Measurements from ENCODE around the gene COL5A1.
A peak's percentile ranks its signal among the peaks of the same experiment; 100 is the strongest.

Gene COL5A1

DNA sequence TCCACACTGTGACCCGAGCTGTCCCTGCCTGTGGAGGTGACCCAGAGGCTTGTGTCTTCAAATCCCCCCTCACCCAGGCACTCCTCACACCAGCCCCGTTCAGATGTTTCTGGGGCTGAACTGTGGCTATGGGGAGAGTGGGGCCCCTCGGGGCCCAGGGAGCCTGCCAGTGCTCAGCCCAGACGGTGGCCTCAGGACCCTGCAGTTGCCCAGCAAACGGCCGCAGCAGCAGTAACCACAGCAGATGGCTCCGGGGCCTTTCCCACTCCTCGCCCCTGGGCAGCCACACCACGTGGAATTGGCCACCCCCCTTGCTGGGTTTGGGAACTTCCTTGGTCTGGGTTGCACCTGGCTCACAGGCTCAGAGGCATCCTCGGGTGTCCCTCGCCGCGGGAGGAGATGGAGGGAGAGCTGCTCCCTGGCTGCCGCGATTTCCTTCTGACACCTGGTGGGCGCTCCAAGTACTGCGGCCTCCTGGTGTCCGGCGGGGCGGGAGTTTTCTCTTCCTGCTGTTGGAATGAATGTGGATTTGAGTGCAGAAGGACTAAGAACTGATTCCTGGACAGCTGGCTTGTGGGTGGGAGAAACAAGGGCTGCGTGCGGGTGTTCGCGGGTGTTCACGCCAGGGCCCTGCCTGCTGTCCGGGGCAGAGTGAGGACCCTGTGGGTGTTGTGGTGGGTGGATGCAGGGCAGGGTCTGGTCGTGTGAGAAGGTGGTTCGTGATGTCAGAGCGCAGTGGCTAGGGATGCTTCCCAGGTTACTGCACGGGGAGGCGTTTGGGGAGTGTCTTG, 97.5 kb downstream of the COL5A1 start:
- H3K4me3 Mint-ChIP-seq = no peak overlapping the region
- H3K4me1 Mint-ChIP-seq = no peaks in the 10 kb centered on the region
- no peak overlapping the region for H3K27ac Mint-ChIP-seq
- no peaks in the 10 kb centered on the region for H3K9me3 Mint-ChIP-seq
- DNase-seq (ENCODE audit: low spot score in 2 of 2) (peak in 1 of 2 donors; percentile 7), ATAC-seq (ENCODE audit: low read depth) (no peak)
- H3K36me3 Mint-ChIP-seq = no peaks in the 10 kb centered on the region
- H3K27me3 Mint-ChIP-seq = peaks cover 3% of the 10 kb centered on the region

DNA sequence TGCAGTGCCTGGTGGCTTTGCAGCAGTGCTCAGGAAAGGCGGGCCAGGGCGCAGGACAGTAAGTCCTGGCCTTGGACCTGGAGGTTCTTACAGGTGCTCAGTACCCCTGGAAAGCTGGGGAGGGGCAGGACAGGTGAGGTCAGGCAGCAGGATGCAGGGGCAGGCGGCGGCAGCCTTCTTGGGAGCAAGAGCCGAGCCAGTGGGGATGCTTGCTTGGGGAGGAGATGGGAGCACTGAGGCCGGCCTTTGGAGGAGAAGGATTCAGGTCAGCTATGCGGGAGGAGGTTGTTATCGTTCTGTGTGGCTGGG, 98.0 kb downstream of the COL5A1 start:
- Mint-ChIP-seq H3K27ac (no peak overlapping the region), H3K4me3 (no peak overlapping the region), H3K4me1 (no peaks in the 10 kb centered on the region), H3K9me3 (no peaks in the 10 kb centered on the region), H3K36me3 (no peaks in the 10 kb centered on the region), H3K27me3 (peaks cover 3% of the 10 kb centered on the region)
- no peak for ATAC-seq (ENCODE audit: low read depth)
- no peak for DNase-seq (ENCODE audit: low spot score in 2 of 2)

DNA sequence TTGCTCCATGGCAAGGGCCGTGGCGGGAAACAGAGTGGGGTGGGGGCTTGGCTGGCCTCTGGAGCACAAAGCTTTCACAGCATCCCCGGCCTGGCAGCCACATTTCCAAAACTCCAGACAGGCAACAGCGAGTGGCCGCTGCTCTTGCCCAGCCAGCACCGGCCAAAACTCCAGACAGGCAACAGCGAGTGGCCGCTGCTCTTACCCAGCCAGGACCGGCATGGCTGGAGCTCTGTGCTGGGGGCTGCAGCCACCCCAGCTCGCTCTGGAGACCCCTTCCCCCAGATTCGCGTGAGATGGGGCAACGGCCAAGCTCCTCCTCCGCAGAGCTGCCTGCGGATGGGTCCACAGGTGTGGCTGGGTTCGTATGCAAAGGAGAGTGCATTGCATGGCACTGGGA, 98.5 kb downstream of the COL5A1 start:
- ATAC-seq (ENCODE audit: low read depth) = no peak
- no peaks in the 10 kb centered on the region for H3K4me1 Mint-ChIP-seq
- no peak overlapping the region for H3K4me3 Mint-ChIP-seq
- H3K27ac Mint-ChIP-seq = no peak overlapping the region
- no peaks in the 10 kb centered on the region for H3K36me3 Mint-ChIP-seq
- no peak for DNase-seq (ENCODE audit: low spot score in 2 of 2)
- H3K9me3 Mint-ChIP-seq = no peaks in the 10 kb centered on the region
- H3K27me3 Mint-ChIP-seq = peaks cover 3% of the 10 kb centered on the region

DNA sequence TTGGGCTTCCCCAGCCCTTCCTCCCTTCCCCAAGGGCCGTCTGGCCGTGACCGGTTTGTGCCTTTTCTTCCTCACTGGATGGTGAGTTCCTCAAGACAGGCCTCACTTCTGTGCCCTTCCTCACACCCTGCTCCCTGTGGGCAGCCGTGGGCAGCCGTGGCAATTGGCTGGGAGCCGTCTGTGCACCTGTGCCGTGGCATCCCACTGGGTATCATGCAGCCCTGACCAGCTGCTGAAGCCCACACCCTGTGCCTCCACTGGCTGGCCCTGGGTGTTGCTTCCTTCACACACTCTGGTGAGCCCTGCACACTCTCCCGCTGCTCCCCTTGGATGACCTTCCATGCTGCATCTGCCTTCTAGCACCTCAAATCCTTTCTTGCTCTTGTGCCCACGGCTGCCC, 100.2 kb downstream of the COL5A1 start:
- peaks cover 3% of the 10 kb centered on the region for H3K27me3 Mint-ChIP-seq
- DNase-seq (ENCODE audit: low spot score in 2 of 2) (no peak), ATAC-seq (ENCODE audit: low read depth) (no peak)
- no peaks in the 10 kb centered on the region for H3K36me3 Mint-ChIP-seq
- no peak overlapping the region for H3K4me3 Mint-ChIP-seq
- no peaks in the 10 kb centered on the region for H3K9me3 Mint-ChIP-seq
- no peaks in the 10 kb centered on the region for H3K4me1 Mint-ChIP-seq
- no peak overlapping the region for H3K27ac Mint-ChIP-seq

DNA sequence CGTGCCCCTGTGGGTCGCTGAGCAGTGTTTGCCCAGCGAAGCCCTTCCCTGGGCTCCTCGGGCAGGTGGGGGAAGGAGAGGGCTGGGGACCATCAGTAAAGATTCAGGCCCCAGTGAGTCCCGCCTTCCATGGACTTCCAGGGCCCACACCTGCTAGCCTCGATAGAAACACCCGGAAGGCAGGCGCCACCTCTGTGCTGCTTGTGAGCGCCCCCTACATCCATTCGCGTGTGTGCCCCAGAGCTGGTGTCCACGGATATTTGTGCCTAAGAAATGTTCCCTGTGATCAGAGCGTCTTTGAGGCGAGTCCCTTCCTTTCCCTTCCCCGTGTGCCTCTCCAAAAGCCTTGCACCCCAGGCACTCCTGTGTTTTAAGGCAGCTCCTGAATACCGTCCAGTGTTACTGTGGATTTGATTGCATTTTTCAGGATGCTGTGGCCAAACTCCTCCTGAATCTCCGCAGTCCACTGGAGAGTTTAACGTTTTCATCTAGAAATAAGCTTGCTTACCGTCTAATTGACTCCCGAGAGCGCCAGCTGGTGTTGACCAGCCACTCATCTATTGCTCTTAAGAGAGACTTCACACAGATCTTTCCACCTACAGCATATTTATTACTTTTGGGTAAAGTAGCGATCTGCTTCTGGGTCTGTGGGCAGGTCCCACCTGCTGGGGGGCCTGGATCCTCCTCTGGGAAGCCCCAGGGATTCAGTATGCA, 101.4 kb downstream of the COL5A1 start:
- no peak for DNase-seq (ENCODE audit: low spot score in 2 of 2)
- ATAC-seq (ENCODE audit: low read depth) = no peak
- H3K27ac Mint-ChIP-seq = no peak overlapping the region
- H3K9me3 Mint-ChIP-seq = peaks cover 1% of the 10 kb centered on the region
- H3K36me3 Mint-ChIP-seq = no peaks in the 10 kb centered on the region
- no peaks in the 10 kb centered on the region for H3K4me1 Mint-ChIP-seq
- no peak overlapping the region for H3K4me3 Mint-ChIP-seq
- peaks cover 3% of the 10 kb centered on the region for H3K27me3 Mint-ChIP-seq

DNA sequence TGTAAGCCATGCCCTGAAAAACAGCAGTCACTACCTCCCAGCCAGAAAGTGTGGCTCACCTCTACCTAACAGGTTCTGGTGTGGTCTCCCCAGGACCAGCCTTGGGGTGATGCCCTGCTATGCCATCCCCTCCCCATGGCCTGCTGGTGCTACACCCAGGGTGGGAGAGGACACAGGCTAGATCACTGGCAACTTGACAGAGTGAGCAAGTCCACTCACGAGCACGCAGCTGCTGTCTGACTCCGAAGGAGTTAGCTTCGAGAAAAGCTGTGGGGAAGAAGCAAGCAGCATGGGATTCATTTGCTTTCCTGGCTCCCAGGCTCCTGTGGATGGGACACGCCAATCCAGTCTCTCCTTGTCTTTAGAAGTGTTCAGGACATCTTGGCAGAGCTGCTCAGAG, 102.2 kb downstream of the COL5A1 start:
- Mint-ChIP-seq H3K4me3 (no peak overlapping the region), H3K36me3 (no peaks in the 10 kb centered on the region), H3K27me3 (peaks cover 3% of the 10 kb centered on the region), H3K27ac (no peak overlapping the region), H3K9me3 (peaks cover 4% of the 10 kb centered on the region), H3K4me1 (no peaks in the 10 kb centered on the region)
- no peak for ATAC-seq (ENCODE audit: low read depth)
- DNase-seq (ENCODE audit: low spot score in 2 of 2) = no peak

DNA sequence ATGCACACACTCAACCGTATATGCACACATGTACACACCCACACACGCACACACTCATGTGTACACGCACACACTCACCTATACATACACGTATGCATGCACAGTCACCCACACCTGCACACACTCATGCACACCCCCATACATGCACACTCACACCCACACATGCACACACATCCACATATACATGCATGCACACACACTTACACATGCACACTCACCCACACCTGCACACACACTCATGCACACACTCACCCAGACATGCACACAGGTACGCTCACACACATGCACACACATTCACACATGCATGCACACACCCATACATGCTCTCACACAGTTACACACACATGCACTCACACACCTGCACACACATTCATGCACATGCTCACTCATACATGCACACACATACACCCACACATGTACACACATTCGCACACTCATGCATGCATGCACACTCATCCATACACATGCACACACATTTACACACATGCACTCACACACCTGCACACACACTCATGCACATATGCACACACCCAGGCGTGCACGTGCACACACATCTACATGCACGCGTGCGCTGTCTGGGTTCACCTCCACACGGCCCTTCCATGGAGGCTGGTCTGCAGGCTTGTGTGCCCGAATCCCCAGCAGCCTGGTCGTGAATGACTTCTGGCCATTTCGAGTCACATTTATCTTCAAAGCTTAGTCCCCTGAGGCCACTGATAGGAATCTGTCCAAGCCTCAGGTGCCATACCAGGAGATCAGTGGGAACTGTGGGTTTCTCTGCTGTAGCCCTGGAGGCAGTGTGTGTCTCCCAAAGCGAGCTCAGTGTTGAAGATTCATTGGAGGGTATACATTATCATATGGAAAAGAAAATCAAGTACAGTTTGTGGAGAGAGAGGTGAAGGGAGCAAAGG, 103.0 kb downstream of the COL5A1 start:
- no peaks in the 10 kb centered on the region for H3K36me3 Mint-ChIP-seq
- ATAC-seq (ENCODE audit: low read depth) (no peak), DNase-seq (ENCODE audit: low spot score in 2 of 2) (no peak)
- H3K27ac Mint-ChIP-seq = no peak overlapping the region
- H3K4me3 Mint-ChIP-seq = no peak overlapping the region
- H3K4me1 Mint-ChIP-seq = no peaks in the 10 kb centered on the region
- H3K27me3 Mint-ChIP-seq = no peaks in the 10 kb centered on the region
- H3K9me3 Mint-ChIP-seq = peaks cover 4% of the 10 kb centered on the region

DNA sequence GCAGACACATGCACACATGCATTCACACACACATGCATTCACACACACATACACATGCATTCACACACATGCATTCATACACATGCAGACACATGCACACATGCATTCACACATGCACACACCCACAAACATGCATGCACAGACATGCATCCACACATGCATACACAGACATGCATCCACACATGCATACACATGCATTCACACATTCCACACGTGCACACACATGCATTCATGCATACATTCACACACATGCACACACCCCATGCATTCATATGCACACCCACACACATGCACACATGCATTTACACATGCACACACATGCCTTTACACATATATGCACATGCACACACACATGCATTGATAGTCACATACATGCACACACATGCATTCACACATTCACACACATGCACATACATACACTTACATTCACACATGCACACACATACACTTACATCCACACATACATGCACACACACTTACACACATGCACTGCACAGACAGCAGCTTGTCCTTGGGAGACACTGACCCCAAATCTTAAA, 106.4 kb downstream of the COL5A1 start:
- no peak for ATAC-seq (ENCODE audit: low read depth)
- Mint-ChIP-seq H3K4me3 (no peak overlapping the region), H3K27ac (no peak overlapping the region), H3K27me3 (no peaks in the 10 kb centered on the region), H3K9me3 (peaks cover 4% of the 10 kb centered on the region), H3K4me1 (no peaks in the 10 kb centered on the region), H3K36me3 (no peaks in the 10 kb centered on the region)
- DNase-seq (ENCODE audit: low spot score in 2 of 2) = no peak

DNA sequence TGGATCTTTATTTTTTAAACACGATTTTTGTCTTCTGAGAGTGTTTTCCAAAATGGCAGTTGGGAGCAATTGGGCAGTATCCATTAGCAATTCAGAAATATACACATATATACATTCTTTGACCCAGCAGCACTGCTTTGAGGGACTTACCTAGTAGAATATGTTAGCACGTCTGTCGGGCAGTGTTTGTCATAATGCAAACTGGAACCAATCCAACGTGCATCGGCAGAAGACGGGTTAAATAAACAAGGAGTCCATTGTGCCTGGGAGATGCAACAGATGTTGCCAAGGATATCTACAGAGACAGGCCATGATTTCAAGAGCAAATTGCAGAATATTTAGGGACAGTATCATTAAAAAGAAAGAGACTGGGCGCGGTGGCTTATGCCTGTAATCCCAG, 107.0 kb downstream of the COL5A1 start:
- no peaks in the 10 kb centered on the region for H3K4me1 Mint-ChIP-seq
- H3K4me3 Mint-ChIP-seq = no peak overlapping the region
- no peak overlapping the region for H3K27ac Mint-ChIP-seq
- H3K36me3 Mint-ChIP-seq = no peaks in the 10 kb centered on the region
- H3K9me3 Mint-ChIP-seq = peaks cover 4% of the 10 kb centered on the region
- ATAC-seq (ENCODE audit: low read depth) (no peak), DNase-seq (ENCODE audit: low spot score in 2 of 2) (no peak)
- H3K27me3 Mint-ChIP-seq = no peaks in the 10 kb centered on the region

DNA sequence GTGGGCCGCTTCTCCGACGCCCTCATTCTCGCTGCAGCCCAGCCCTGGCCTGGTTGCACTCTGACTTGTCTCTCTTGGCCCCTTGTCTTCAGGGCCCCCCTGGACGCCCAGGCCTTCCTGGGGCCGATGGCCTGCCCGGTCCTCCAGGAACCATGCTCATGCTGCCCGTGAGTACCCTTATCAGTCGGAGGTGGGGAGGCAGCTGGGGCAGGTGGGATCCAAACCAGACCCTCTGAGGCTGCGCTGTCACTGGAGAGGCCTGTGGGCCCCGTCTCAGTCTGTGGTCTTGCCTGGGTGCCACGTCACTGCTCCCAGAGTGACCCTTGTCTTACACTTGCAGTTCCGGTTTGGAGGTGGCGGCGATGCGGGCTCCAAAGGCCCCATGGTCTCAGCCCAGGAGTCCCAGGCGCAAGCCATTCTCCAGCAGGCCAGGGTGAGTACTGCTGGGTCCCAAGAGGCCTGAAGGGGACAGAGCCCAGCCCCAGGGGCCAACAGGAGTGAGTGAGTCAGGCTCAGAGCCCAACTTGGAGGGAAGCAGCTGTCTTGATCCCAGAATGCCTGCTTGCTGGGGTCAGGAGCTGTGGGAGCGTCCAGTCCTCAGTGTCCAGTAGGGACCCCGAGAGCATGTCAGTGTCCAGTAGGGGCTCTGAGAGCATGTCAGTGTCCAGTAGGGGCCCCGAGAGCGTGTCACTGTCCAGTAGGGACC, 109.0 kb downstream of the COL5A1 start:
- no peaks in the 10 kb centered on the region for H3K27me3 Mint-ChIP-seq
- no peak for DNase-seq (ENCODE audit: low spot score in 2 of 2)
- H3K4me1 Mint-ChIP-seq = no peaks in the 10 kb centered on the region
- H3K36me3 Mint-ChIP-seq = no peaks in the 10 kb centered on the region
- H3K9me3 Mint-ChIP-seq = peaks cover 4% of the 10 kb centered on the region
- no peak overlapping the region for H3K4me3 Mint-ChIP-seq
- H3K27ac Mint-ChIP-seq = no peak overlapping the region
- no peak for ATAC-seq (ENCODE audit: low read depth)

DNA sequence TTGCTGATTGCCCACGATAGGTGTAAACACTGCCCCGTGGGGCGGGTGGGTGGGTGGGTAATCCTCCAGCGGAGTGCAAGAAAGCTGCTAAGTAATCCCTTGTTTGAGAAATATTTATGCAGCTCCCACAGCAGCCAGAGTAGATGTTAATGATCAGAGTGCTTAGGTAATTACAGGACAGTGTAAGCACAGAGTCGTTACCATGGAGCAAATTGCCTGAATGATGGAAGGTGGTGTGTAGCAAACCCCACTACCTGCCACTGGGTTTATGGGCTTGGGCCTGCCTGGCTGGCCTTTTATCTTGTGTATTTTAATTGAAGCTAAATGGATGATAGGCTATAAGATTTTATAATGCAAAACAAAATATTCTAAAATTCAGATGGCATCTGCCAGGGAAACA, 110.0 kb downstream of the COL5A1 start:
- ATAC-seq (ENCODE audit: low read depth) (no peak), DNase-seq (ENCODE audit: low spot score in 2 of 2) (no peak)
- Mint-ChIP-seq H3K4me3 (no peak overlapping the region), H3K9me3 (peaks cover 4% of the 10 kb centered on the region), H3K36me3 (no peaks in the 10 kb centered on the region), H3K4me1 (no peaks in the 10 kb centered on the region), H3K27ac (no peak overlapping the region), H3K27me3 (peaks cover under 1% of the 10 kb centered on the region)

DNA sequence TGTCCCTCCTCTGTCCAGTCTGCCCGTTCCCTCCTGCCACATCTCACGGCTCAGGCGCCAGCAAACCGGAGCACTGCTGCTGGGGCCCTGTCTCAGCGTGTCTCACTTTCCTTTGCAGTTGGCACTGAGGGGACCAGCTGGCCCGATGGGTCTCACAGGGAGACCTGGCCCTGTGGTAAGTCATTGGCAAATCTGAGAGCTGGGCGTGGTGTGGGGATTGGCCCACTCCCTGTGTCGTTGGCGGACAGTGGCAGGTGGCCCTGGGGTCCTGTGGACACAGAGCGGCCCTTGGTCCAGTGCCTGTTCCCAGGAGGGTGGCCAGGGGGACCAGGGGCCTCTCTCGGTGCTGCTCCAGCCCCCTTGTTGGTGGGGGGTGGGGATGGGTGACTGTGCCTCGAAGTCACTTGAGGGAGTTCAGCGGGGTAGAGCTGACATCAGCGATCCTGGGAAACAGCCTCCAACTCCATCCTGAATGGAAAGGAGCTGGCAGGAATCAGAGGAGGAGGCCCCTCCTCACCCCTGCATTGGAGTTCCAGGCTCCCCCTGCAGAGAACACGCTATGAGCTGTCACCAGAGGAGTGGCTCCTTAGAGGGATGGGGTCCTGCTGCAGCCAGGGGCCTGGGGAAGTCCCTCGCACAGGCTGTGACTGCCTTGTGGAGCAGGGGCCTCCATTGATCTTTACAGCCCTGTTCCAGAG, 111.0 kb downstream of the COL5A1 start:
- H3K36me3 Mint-ChIP-seq = no peaks in the 10 kb centered on the region

DNA sequence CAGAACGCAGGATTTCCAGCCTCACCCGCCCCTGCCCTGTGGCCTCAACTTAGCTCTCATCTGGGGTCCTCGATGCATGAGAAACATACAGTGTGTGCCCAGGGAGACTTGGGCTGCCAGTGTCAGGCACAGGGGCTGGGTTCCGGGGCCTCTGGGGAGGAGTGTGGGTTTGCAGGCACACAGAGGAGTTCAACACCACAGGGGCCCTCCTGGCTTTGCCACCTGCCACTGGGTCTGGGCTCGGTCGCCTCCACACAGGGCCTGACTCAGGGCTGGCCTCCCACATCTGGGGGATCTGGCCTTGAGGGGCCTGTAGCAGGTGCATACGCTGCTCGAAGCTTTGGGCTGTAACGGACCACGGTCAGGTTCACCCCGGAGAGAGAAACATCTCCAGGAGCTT, 111.6 kb downstream of the COL5A1 start:
- ATAC-seq (ENCODE audit: low read depth) (no peak), DNase-seq (ENCODE audit: low spot score in 2 of 2) (no peak)
- H3K27me3 Mint-ChIP-seq = peaks cover 4% of the 10 kb centered on the region
- no peaks in the 10 kb centered on the region for H3K4me1 Mint-ChIP-seq
- no peak overlapping the region for H3K27ac Mint-ChIP-seq
- no peaks in the 10 kb centered on the region for H3K36me3 Mint-ChIP-seq
- no peak overlapping the region for H3K4me3 Mint-ChIP-seq
- H3K9me3 Mint-ChIP-seq = peaks cover under 1% of the 10 kb centered on the region

More for the DNA sequence above, 111.0 kb downstream of the COL5A1 start:
- DNase-seq (ENCODE audit: low spot score in 2 of 2) (no peak), ATAC-seq (ENCODE audit: low read depth) (no peak)
- H3K27ac Mint-ChIP-seq = no peak overlapping the region
- no peaks in the 10 kb centered on the region for H3K4me1 Mint-ChIP-seq
- no peak overlapping the region for H3K4me3 Mint-ChIP-seq
- H3K27me3 Mint-ChIP-seq = peaks cover 4% of the 10 kb centered on the region
- peaks cover 4% of the 10 kb centered on the region for H3K9me3 Mint-ChIP-seq
